ENCODE results near the gene UQCC3. TPM values are rescaled to one million over a fixed set of nuclear protein-coding genes. Genes with fewer than 3 reads are reported as not detected.

UQCC3 gene
- polyA plus RNA-seq, 1 of the 3 experiments (the other 2 are of a cell fraction) = 24.8 TPM

- no peak for TF ChIP-seq RCOR1 (IDR thresholded peaks at IDR 0.05; ENCODE audit: low read length)
- TF ChIP-seq POLR2AphosphoS5 (IDR thresholded peaks at IDR 0.05; ENCODE audit: low read depth, low read length) = no peak
- no peak for TF ChIP-seq EZH2phosphoT487 (IDR thresholded peaks at IDR 0.05; ENCODE audit: borderline replicate concordance, low read depth)
- TF ChIP-seq EP300 (IDR thresholded peaks at IDR 0.05; ENCODE audit: borderline replicate concordance in 1 of 2, low read depth in 1 of 2, low read length in 1 of 2) = no peak
- TF ChIP-seq PBX3 (IDR thresholded peaks at IDR 0.05) = no peak
Observed at GRCh38 chr11:62712276-62712812, 40.9 kb downstream of the UQCC3 start (continued).

GRCh38 chr11:62712861-62713260 lies 41.4 kb downstream of the UQCC3 start:
- Histone ChIP-seq H3K27me3 (ENCODE audit: insufficient read depth) (no peaks in the 10 kb centered on the region), H3K36me3 (replicated peaks in 1 of 2; ENCODE audit: control insufficient read depth in 1 of 2, insufficient read depth in 2 of 2, low read length in 1 of 2) (peaks cover 64 to 71% of the 10 kb centered on the region in 2 experiments), H3K9me3 (no peaks in the 10 kb centered on the region), H3K79me2 (ENCODE audit: insufficient read depth) (peaks cover 29% of the 10 kb centered on the region), H3F3A (replicated peaks; ENCODE audit: insufficient read depth) (peaks cover 68% of the 10 kb centered on the region), H3K4me3 (ENCODE audit: low read depth in 2 of 2, low read length in 1 of 2) (no peak overlapping the region), H4K20me1 (ENCODE audit: insufficient read depth) (no peaks in the 10 kb centered on the region), H3K4me2 (no peak overlapping the region), H3K4me1 (ENCODE audit: control insufficient read depth in 1 of 2, insufficient read depth in 2 of 2, low read depth in 1 of 2, low read length in 1 of 2) (peaks cover 15 to 21% of the 10 kb centered on the region in 2 experiments; a peak in 3 of 4 replicates), H2AFZ (ENCODE audit: low read depth) (no peak overlapping the region), H3K9ac (no peak overlapping the region), H3K27ac (ENCODE audit: low read depth in 2 of 2, low read length in 1 of 2) (no peak overlapping the region; a peak in 1 of 4 replicates), H3K9me2 (no peaks in the 10 kb centered on the region)
- TF ChIP-seq TCF12 (IDR thresholded peaks at IDR 0.05) (no peak), CHD2 (IDR thresholded peaks at IDR 0.05; ENCODE audit: low read length, partially characterized antibody) (no peak), FOXJ3 (CRISPR knock-in tag; IDR thresholded peaks at IDR 0.05) (no peak), REST (IDR thresholded peaks at IDR 0.05; ENCODE audit: low read depth, low read length) (no peak), ZBTB33 (IDR thresholded peaks at IDR 0.05; ENCODE audit: borderline replicate concordance, low read depth) (no peak), EZH2phosphoT487 (IDR thresholded peaks at IDR 0.05; ENCODE audit: borderline replicate concordance, low read depth) (no peak), SIN3A (IDR thresholded peaks at IDR 0.05; ENCODE audit: borderline replicate concordance, low read depth, low read length) (no peak), PBX3 (IDR thresholded peaks at IDR 0.05) (no peak)
- 92% methylated on average over 3 of the region's 3 CpGs for WGBS (ENCODE audit: low lambda C conversion rate)
- DNase-seq = no peak
- CTCF ChIA-PET = interaction anchor here (1.1 to 1.5 kb wide), 2 partner anchors 8 to 57 kb away, joined by 3 to 4 read pairs; no protein-coding TSS in a partner anchor
- POLR2A ChIA-PET = no interaction called here

Measured in SK-N-SH (cell line).